Measurements from ENCODE around the gene PAXX. TPM values are rescaled to one million over a fixed set of nuclear protein-coding genes. Genes with fewer than 3 reads are reported as not detected.

PAXX gene
- total and polyA plus RNA-seq, 9 of the 15 experiments (the other 6 are each of a cell fraction or from before 2014, with no cell fraction given) = 1.2 to 175 (median 38.5) TPM

DNA sequence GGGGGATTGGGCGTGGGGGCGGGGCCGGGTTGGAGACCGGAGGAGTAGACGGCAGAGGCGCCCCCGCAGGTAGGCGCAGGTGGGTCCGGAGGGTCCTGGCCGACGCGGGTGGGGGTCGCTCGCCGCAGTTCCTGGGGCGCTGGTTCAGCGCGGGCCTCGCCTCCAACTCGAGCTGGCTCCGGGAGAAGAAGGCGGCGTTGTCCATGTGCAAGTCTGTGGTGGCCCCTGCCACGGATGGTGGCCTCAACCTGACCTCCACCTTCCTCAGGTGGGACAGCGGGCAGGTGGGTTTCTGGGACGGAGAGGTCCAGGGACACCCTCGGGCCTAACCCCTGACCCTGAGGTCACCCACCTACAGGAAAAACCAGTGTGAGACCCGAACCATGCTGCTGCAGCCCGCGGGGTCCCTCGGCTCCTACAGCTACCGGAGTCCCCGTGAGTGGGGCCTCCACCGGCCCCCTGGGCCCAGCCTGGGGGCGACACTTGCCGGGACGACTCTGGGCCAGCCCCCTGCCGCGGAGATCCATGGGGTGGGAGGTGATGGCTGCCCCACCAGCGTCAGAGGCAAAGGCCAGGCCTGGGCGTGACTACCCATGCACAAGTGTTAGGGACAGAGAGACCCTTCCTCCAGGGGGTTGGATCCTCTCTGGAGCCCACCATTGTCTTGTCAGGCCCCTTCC lies 13.2 kb upstream of the PAXX start (continued):
- TF ChIP-seq, protein P1, sequence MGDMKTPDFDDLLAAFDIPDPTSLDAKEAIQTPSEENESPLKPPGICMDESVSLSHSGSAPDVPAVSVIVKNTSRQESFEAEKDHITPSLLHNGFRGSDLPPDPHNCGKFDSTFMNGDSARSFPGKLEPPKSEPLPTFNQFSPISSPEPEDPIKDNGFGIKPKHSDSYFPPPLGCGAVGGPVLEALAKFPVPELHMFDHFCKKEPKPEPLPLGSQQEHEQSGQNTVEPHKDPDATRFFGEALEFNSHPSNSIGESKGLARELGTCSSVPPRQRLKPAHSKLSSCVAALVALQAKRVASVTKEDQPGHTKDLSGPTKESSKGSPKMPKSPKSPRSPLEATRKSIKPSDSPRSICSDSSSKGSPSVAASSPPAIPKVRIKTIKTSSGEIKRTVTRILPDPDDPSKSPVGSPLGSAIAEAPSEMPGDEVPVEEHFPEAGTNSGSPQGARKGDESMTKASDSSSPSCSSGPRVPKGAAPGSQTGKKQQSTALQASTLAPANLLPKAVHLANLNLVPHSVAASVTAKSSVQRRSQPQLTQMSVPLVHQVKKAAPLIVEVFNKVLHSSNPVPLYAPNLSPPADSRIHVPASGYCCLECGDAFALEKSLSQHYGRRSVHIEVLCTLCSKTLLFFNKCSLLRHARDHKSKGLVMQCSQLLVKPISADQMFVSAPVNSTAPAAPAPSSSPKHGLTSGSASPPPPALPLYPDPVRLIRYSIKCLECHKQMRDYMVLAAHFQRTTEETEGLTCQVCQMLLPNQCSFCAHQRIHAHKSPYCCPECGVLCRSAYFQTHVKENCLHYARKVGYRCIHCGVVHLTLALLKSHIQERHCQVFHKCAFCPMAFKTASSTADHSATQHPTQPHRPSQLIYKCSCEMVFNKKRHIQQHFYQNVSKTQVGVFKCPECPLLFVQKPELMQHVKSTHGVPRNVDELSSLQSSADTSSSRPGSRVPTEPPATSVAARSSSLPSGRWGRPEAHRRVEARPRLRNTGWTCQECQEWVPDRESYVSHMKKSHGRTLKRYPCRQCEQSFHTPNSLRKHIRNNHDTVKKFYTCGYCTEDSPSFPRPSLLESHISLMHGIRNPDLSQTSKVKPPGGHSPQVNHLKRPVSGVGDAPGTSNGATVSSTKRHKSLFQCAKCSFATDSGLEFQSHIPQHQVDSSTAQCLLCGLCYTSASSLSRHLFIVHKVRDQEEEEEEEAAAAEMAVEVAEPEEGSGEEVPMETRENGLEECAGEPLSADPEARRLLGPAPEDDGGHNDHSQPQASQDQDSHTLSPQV (IDR thresholded peaks at IDR 0.05) = no peak
- TF ChIP-seq NFYB (IDR thresholded peaks at IDR 0.05; ENCODE audit: extremely low read depth, insufficient read length) (no peak), SP2 (IDR thresholded peaks at IDR 0.05; ENCODE audit: extremely low read depth, low read depth, low read length, poor library complexity, severe bottlenecking) (no peak), EGR1 (conservative IDR thresholded peaks at IDR 0.05) (peak; percentile 76), NFE2L1 (tag; IDR thresholded peaks at IDR 0.05; ENCODE audit: borderline replicate concordance, low read depth) (no peak), PYGO2 (tag; IDR thresholded peaks at IDR 0.05) (no peak), ZNF316 (IDR thresholded peaks at IDR 0.05) (no peak), ARID2 (IDR thresholded peaks at IDR 0.05) (no peak), CBFA2T3 (IDR thresholded peaks at IDR 0.05) (no peak), NCOR1 (IDR thresholded peaks at IDR 0.05) (no peak), NFATC3 (IDR thresholded peaks at IDR 0.05) (no peak), KLF10 (CRISPR knock-in tag; IDR thresholded peaks at IDR 0.05) (no peak), FOXM1 (IDR thresholded peaks at IDR 0.05; ENCODE audit: low read depth) (no peak), FOXM1 (CRISPR knock-in tag; IDR thresholded peaks at IDR 0.05; ENCODE audit: low read depth) (no peak), POLR2A (conservative IDR thresholded peaks at IDR 0.05) (no peak), BCOR (IDR thresholded peaks at IDR 0.05) (no peak), NONO (IDR thresholded peaks at IDR 0.05; ENCODE audit: low read depth in 2 of 2, low read length in 1 of 2) (0 out of 4 replicates have a peak, but pooled peaks of 1 of the 2 experiments have one; percentile 22), IFI16 (CRISPR knock-in tag; IDR thresholded peaks at IDR 0.05) (no peak), NEUROD1 (IDR thresholded peaks at IDR 0.05; ENCODE audit: borderline replicate concordance, low read depth, low read length, partially characterized antibody) (no peak), PTTG1 (tag; IDR thresholded peaks at IDR 0.05; ENCODE audit: low read depth) (no peak), GTF2F1 (IDR thresholded peaks at IDR 0.05; ENCODE audit: low read depth, low read length) (no peak)
- TF ChIP-seq, protein P2, sequence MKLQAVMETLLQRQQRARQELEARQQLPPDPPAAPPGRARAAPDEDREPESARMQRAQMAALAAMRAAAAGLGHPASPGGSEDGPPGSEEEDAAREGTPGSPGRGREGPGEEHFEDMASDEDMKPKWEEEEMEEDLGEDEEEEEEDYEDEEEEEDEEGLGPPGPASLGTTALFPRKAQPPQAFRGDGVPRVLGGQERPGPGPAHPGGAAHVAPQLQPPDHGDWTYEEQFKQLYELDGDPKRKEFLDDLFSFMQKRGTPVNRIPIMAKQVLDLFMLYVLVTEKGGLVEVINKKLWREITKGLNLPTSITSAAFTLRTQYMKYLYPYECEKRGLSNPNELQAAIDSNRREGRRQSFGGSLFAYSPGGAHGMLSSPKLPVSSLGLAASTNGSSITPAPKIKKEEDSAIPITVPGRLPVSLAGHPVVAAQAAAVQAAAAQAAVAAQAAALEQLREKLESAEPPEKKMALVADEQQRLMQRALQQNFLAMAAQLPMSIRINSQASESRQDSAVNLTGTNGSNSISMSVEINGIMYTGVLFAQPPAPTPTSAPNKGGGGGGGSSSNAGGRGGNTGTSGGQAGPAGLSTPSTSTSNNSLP (IDR thresholded peaks at IDR 0.05; ENCODE audit: borderline replicate concordance, low read depth, low read length) = no peak
- TF ChIP-seq, protein P3, sequence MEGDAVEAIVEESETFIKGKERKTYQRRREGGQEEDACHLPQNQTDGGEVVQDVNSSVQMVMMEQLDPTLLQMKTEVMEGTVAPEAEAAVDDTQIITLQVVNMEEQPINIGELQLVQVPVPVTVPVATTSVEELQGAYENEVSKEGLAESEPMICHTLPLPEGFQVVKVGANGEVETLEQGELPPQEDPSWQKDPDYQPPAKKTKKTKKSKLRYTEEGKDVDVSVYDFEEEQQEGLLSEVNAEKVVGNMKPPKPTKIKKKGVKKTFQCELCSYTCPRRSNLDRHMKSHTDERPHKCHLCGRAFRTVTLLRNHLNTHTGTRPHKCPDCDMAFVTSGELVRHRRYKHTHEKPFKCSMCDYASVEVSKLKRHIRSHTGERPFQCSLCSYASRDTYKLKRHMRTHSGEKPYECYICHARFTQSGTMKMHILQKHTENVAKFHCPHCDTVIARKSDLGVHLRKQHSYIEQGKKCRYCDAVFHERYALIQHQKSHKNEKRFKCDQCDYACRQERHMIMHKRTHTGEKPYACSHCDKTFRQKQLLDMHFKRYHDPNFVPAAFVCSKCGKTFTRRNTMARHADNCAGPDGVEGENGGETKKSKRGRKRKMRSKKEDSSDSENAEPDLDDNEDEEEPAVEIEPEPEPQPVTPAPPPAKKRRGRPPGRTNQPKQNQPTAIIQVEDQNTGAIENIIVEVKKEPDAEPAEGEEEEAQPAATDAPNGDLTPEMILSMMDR (IDR thresholded peaks at IDR 0.05 in 2 of 3, conservative IDR thresholded peaks at IDR 0.05 in 1 of 3; ENCODE audit: insufficient read depth in 2 of 3, low read depth in 1 of 3, low read length in 3 of 3) = 0 out of 6 replicates have a peak, but pooled peaks of 1 of the 3 experiments have one; percentile 2

All from K562 (cell line).